ENCODE results near the gene ST3GAL5. TPM values are rescaled to one million over a fixed set of nuclear protein-coding genes. Genes with fewer than 3 reads are reported as not detected.

Gene ST3GAL5
- total RNA-seq, 4 donors from 2014 or later, result 12.6 to 26.0 (median 21.8) TPM

- Histone ChIP-seq H3K36me3 (no peaks in the 10 kb centered on the region), H3K4me1 (peaks cover 8 to 11% of the 10 kb centered on the region in 2 donors), H3K9me3 (no peaks in the 10 kb centered on the region), H3K4me3 (no peak overlapping the region), H3K27me3 (no peaks in the 10 kb centered on the region), H3K27ac (peak overlapping the region in 3 of 4 donors; percentile 1 to 61 (median 35))
- DNase-seq (no peak), ATAC-seq (no peak)
- TF ChIP-seq CTCF (IDR thresholded peaks at IDR 0.05 in 4 of 5, conservative IDR thresholded peaks at IDR 0.05 in 1 of 5), result no peak
- TF ChIP-seq POLR2A (IDR thresholded peaks at IDR 0.05), result no peak
- in situ Hi-C loops (cut with MboI; ENCODE audit: low sequenced_read_pairs in 4 of 4), result loop anchor here (5.0 to 10.0 kb wide), 6 partner anchors 57 to 177 kb away; partner anchors contain the start of gene ATOH8 (in 1 of the 4)
- intact Hi-C loops (cut with DNase I; ENCODE audit: low total_unique reads), result no loop called here
Measured at GRCh38 chr2:85811180-85812093, 77.4 kb downstream of the ST3GAL5 start.

- Histone ChIP-seq H3K9me3 (no peaks in the 10 kb centered on the region), H3K36me3 (no peaks in the 10 kb centered on the region), H3K27me3 (no peaks in the 10 kb centered on the region), H3K4me3 (no peak overlapping the region), H3K4me1 (peaks cover 8 to 11% of the 10 kb centered on the region in 2 donors), H3K27ac (no peak overlapping the region)
- intact Hi-C loops (cut with DNase I; ENCODE audit: low total_unique reads) (no loop called here), in situ Hi-C loops (cut with MboI; ENCODE audit: low sequenced_read_pairs in 4 of 4) (loop anchor here (5.0 to 10.0 kb wide), 6 partner anchors 56 to 176 kb away; partner anchors contain the start of gene ATOH8 (in 1 of the 4))
- DNase-seq (no peak), ATAC-seq (no peak)
- TF ChIP-seq CTCF (IDR thresholded peaks at IDR 0.05 in 4 of 5, conservative IDR thresholded peaks at IDR 0.05 in 1 of 5), result no peak
Measured at GRCh38 chr2:85810371-85811179, 78.2 kb downstream of the ST3GAL5 start.

GRCh38 chr2:85807756-85808155 lies 81.0 kb downstream of the ST3GAL5 start:
- no peak for TF ChIP-seq POLR2A (IDR thresholded peaks at IDR 0.05)
- no peak for TF ChIP-seq CTCF (IDR thresholded peaks at IDR 0.05 in 4 of 5, conservative IDR thresholded peaks at IDR 0.05 in 1 of 5)
- no peak overlapping the region for H3K27ac ChIP-seq
- peaks cover 4 to 12% of the 10 kb centered on the region in 2 donors for H3K4me1 ChIP-seq
- H3K36me3 ChIP-seq, result no peaks in the 10 kb centered on the region
- in situ Hi-C loops (cut with MboI; ENCODE audit: low sequenced_read_pairs in 4 of 4), result loop anchor here in 1 of 4 donors (5.0 kb wide), 1 partner anchor 170 kb away; no protein-coding TSS in a partner anchor
- no peaks in the 10 kb centered on the region for H3K27me3 ChIP-seq
- H3K4me3 ChIP-seq, result no peak overlapping the region
- intact Hi-C loops (cut with DNase I; ENCODE audit: low total_unique reads), result no loop called here
- ATAC-seq (no peak), DNase-seq (no peak)
- H3K9me3 ChIP-seq, result no peaks in the 10 kb centered on the region

GRCh38 chr2:85806358-85807118 lies 82.3 kb downstream of the ST3GAL5 start:
- in situ Hi-C loops (cut with MboI; ENCODE audit: low sequenced_read_pairs in 4 of 4) (loop anchor here in 1 of 4 donors (5.0 kb wide), 1 partner anchor 169 kb away; no protein-coding TSS in a partner anchor), intact Hi-C loops (cut with DNase I; ENCODE audit: low total_unique reads) (no loop called here)
- ATAC-seq (no peak), DNase-seq (no peak)
- H3K27ac ChIP-seq, result no peak overlapping the region
- H3K9me3 ChIP-seq, result no peaks in the 10 kb centered on the region
- no peak overlapping the region for H3K4me3 ChIP-seq
- no peaks in the 10 kb centered on the region for H3K27me3 ChIP-seq
- TF ChIP-seq POLR2A (IDR thresholded peaks at IDR 0.05) (no peak), CTCF (IDR thresholded peaks at IDR 0.05 in 4 of 5, conservative IDR thresholded peaks at IDR 0.05 in 1 of 5) (no peak)
- peaks cover 11 to 14% of the 10 kb centered on the region in 2 donors for H3K4me1 ChIP-seq
- H3K36me3 ChIP-seq, result no peaks in the 10 kb centered on the region
